ENCODE measurements around the gene ZSCAN30. TPM values are rescaled to one million over a fixed set of nuclear protein-coding genes. Genes with fewer than 3 reads are reported as not detected.

The ZSCAN30 gene
- total RNA-seq, 1 experiment from 2014 or later, result 10.6 TPM

- peak; percentile 76 for DNase-seq (ENCODE audit: low read depth)
These were observed 7.7 kb downstream of the ZSCAN30 start for GRCh38 chr18:35282353-35282752.

DNA sequence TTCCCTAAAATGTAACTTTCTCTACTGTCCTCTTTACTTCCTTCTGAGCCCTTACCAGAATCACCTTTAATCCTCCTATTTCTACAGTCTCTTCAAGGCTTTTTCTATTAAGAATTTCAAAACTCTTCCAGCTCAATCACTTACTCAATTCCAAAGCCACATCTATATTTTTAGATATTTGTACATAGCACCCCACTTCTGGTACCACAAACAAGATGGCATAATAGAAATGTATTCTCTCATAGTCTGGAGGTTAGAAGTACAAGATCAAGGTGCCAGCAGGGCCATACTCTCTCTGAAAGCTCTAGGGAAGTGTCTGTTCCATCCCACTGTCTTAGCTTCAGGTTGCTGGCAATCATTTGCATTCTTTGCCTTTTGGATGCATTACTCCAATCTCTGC lies 11.1 kb downstream of the ZSCAN30 start:
- no peak for DNase-seq (ENCODE audit: low read depth)

DNA sequence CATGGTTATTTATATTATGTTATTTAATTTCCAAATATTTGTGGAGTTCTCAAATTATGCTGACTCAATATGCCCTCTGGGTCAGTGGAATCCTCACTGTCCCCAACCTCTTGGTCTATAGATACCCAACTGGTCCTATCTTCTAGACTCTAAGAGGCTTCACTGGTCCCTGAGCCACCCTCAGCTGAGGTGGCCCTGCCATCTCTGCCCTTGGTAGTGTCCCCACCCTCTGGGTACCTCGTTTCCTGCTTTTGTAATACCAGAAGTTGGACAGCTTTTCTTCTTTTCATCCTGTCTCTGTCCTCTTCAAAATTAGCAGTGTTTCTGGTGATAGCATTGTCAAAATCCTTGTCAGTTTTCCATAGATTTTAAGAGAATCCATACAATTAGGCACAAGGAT lies 11.9 kb downstream of the ZSCAN30 start:
- DNase-seq (ENCODE audit: low read depth), result no peak

- DNase-seq (ENCODE audit: low read depth), result no peak
These were observed 12.4 kb downstream of the ZSCAN30 start for GRCh38 chr18:35277633-35278032.

GRCh38 chr18:35276267-35276666 lies 13.8 kb downstream of the ZSCAN30 start:
- DNase-seq (ENCODE audit: low read depth), result no peak

DNA sequence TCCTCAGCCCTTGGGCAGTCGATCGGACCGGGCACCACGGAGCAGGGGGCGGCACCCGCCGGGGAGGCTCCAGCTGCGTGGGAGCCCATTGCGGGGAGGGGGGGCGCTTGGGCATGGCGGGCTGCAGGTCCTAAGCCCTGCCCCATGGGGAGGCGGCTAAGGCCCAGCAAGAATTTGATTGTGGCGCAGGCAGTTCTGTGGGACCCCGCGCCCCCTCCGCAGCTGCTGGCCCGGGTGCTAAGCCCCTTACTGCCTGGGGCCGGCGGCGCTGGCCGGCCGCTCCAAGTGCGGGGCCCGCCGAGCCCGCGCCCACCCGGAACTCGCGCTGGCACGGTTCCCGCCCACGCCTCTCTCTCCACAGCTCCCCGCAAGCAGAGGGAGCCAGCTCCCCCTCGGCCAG lies 18.4 kb downstream of the ZSCAN30 start:
- no peak for DNase-seq (ENCODE audit: low read depth)

DNA sequence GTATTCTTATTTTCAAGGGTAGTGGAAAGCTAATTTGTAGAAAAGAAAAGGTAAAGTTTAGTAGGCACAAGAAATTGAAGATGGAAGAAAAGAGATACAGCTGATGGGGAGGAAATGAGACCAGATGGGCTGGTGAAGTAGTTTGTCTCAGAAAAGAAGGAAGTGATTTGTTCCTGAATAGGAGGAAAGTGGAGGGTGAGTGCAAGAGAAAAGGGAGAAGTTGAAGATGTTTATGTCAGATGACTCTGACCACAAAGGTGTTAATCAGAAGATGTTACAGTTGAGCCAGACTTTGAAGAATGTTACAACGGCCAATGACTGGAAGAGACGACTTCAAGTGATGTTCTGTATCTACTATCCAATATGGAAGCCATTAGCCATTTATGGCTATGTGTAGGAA lies 21.2 kb downstream of the ZSCAN30 start:
- DNase-seq (ENCODE audit: low read depth), result no peak

DNA sequence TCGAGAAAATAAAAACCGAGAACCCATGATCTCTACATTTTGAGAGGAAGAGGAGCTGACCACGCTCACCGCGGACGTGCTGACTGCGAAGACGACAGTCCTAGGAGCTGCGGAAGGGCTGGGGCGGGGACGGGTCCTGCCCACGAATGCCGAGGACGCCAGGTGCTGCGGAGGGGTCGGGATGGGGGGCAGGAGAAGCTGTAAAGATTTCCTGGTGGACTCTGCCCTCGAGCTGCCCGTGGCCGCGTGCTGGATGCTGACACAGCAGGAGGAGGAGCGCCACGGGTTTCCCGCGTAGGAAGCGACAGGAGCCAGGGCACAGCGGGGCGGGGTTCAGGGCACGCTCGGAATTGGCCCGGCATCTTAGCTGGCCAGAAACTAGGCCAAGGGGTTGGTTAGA lies 22.2 kb downstream of the ZSCAN30 start:
- DNase-seq (ENCODE audit: low read depth), result no peak

- peak; percentile 46 for DNase-seq (ENCODE audit: low read depth)
These were observed 22.8 kb downstream of the ZSCAN30 start for GRCh38 chr18:35267161-35267651.

DNA sequence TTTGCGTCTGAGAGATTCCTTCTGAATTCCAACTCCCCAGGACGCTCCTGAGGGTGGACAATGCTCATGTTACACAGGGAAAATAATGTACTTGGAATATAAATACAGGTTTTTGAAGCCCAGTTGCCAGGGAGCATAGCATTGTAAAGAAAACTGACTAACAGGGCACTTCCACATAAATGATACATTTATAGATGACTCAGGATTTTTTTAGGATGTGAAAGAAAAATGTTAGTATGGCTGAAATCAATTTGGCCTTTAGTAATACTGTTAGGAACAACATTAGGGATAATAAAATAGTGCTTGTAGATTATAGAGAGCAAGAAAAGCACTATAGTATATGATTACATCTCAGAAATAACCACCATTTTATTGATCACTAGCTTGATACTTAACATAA lies 25.6 kb downstream of the ZSCAN30 start:
- no peak for DNase-seq (ENCODE audit: low read depth)

DNA sequence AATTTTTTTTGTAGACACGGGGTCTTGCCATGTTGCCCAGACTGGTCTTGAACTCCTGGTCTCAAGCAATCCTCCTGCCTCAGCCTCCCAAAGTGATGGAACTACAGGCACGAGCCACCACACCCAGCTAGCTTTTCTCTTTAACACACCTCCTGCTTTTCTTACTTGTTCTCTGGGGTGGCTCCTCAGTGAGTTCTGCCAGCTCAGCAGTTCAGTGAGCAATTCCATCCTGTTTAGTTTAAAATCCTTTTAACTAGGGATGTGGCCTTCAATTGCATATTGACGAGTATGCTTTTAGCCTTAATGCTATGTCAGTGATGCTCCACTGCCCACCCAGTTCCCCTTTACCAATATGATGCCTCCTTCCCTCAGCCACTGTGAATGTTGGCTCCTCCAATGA lies 33.1 kb downstream of the ZSCAN30 start:
- DNase-seq (ENCODE audit: low read depth), result no peak

GRCh38 chr18:35253655-35254287 lies 36.3 kb downstream of the ZSCAN30 start:
- DNase-seq (ENCODE audit: low read depth), result no peak

- no peak for DNase-seq (ENCODE audit: low read depth)
These were observed 37.6 kb downstream of the ZSCAN30 start for GRCh38 chr18:35252466-35252865.

GRCh38 chr18:35248429-35248828 lies 41.6 kb downstream of the ZSCAN30 start:
- no peak for DNase-seq (ENCODE audit: low read depth)

GRCh38 chr18:35247412-35248249 lies 42.4 kb downstream of the ZSCAN30 start:
- no peak for DNase-seq (ENCODE audit: low read depth)

DNA sequence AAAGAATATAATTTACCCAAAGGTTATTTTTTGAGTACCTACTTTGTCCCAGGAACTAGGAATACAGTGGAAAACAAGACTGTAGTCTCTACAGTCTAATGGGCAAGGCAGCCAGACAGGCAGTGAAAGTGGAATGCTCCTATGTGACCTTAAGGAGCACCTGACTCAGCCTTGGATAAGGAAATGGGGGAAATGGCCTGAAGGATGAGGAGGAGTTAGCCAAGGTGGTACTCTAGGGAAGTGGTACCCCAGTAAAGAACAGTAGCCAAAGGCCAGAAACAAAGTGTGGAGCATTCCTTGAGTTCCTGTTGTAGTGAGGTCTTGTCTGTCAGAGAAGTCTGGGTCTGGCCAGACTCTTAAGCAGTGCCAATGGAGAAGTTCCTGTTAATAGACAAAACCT lies 43.2 kb downstream of the ZSCAN30 start:
- no peak for DNase-seq (ENCODE audit: low read depth)

DNA sequence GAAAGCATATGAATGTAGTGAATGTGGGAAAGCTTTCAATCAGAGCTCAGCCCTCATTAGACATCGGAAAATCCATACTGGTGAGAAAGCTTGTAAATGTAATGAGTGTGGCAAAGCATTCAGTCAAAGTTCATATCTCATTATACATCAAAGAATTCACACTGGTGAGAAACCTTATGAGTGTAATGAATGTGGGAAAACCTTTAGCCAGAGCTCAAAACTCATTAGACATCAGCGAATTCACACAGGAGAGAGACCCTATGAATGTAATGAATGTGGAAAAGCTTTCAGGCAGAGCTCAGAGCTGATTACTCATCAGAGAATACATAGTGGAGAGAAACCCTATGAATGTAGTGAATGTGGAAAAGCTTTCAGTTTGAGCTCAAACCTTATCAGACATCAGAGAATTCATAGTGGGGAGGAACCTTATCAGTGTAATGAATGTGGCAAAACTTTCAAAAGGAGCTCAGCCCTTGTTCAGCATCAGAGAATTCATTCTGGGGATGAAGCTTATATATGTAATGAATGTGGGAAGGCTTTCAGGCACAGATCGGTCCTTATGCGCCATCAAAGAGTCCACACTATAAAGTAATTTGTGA lies 44.2 kb downstream of the ZSCAN30 start:
- DNase-seq (ENCODE audit: low read depth), result no peak

- DNase-seq (ENCODE audit: low read depth), result no peak
These were observed 45.4 kb downstream of the ZSCAN30 start for GRCh38 chr18:35244671-35245070.

DNA sequence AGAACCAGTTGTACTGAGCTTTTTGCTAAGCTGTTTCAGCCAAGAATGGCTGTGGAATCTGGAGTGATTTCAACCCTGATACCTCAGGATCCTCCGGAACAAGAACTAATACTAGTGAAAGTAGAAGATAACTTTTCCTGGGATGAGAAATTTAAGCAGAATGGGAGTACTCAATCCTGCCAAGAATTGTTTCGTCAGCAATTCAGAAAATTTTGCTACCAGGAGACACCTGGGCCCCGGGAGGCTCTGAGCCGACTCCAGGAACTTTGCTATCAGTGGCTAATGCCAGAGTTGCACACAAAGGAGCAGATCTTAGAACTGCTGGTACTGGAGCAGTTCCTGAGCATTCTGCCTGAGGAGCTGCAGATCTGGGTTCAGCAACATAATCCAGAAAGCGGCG lies 47.6 kb downstream of the ZSCAN30 start:
- no peak for DNase-seq (ENCODE audit: low read depth)

DNA sequence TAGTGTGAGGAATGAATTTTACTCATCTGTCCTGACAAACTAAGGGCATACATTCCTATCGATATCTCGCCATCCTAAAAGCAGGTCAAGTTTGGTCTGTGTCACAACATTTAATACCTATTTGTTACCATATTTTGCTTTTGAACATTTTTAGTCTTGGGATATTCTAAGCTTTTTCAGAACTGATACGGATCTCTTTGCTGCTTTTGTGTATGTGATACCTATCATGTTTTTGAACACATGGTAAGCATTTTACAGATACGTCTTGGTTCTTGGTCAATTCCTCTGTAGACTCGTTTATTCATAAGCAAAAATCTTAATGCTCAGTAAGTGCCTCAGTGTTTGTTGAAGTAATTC lies 48.6 kb downstream of the ZSCAN30 start:
- DNase-seq (ENCODE audit: low read depth), result no peak

GRCh38 chr18:35240664-35241447 lies 49.2 kb downstream of the ZSCAN30 start, which contains the start of gene ZNF397:
Gene ZNF397 (plus strand): TSS chr18:35241034. CDS start chr18:35242471, 1,437 bp downstream.
- peak; percentile 97 for DNase-seq (ENCODE audit: low read depth)

- DNase-seq (ENCODE audit: low read depth), result no peak
These were observed 50.7 kb downstream of the ZSCAN30 start for GRCh38 chr18:35239314-35239713.
